Body of pancreas (tissue), 4 donors: ENCODE measurements around the gene KRTAP10-1.

Experiments
- CTCF ChIP-seq, 7 experiments: fragments of 450-650 bp in 4 of 7; fragments of 200-600 bp in 3 of 7; sonication (generic) in 3 of 7; IDR thresholded peaks; one replicate each; pipeline ENCODE4 v1.5.1; 2016 to 2019; ENCODE audit warnings: antibody characterized with exemption in 7 of 7
- POLR2A ChIP-seq, 3 donors: fragments of 450-650 bp; IDR thresholded peaks; one replicate each; pipeline ENCODE4 v1.6.1; 2016; ENCODE audit warnings: antibody characterized with exemption in 3 of 3, mild to moderate bottlenecking in 2 of 3

- TF ChIP-seq CTCF (IDR thresholded peaks at IDR 0.05) (no peak), POLR2A (IDR thresholded peaks at IDR 0.05) (no peak)
Measured at GRCh38 chr21:44524414-44525371, 15.3 kb downstream of the KRTAP10-1 start.
